HepG2 (cell line): ENCODE measurements around the gene XRCC3. TPM values are rescaled to one million over a fixed set of nuclear protein-coding genes. Genes with fewer than 3 reads are reported as not detected.

ENCODE experiments used
- ATAC-seq: fragments of 200-7000 bp; cut with Tn5 transposase; 3 replicates; pipeline ENCODE4 v1.9.1; 2020; ENCODE audit warnings: mild to moderate bottlenecking, moderate library complexity
- BruUV-seq: library from RNA; stranded (reverse); fragments of 400-500 nt; replicated peaks from 2 replicates; lab custom pipeline; 2021; lab: Mats Ljungman, UMichigan
- CTCF ChIA-PET: fragments of 300-600 bp; formaldehyde crosslinking; extraction: SDS; loops from one replicate; lab custom pipeline; 2021; ENCODE audit warnings: low total read pairs, inconsistent platforms, low intra/inter-chr PET ratio; lab: Yijun Ruan, JAX
- POLR2A ChIA-PET: fragments of 350-600 bp; sonication (Branson Sonifier 250); formaldehyde crosslinking; loops from one replicate; lab custom pipeline; 2020; ENCODE audit warnings: antibody characterized with exemption, inconsistent platforms; lab: Yijun Ruan, JAX
- DNase-seq: peaks from one replicate; pipeline ENCODE4 v3.0.0-alpha.2; 2015; ENCODE audit warnings: low spot score
- FAIRE-seq: peaks from 3 replicates; lab custom pipeline; 2011; peaks lifted over from hg19 to GRCh38; lab: Jason Lieb, UNC
- H2AFZ ChIP-seq: one replicate; pipeline ENCODE4 v1.6.1; 2011; ENCODE audit warnings: low read length, inconsistent platforms
- H3K27ac ChIP-seq: fragments of 300-600 bp; 3 replicates; pipeline ENCODE4 v1.8.0; 2011; ENCODE audit warnings: mixed run types, mild to moderate bottlenecking, mixed read lengths, low read length, inconsistent platforms; ENCODE audit not compliant: insufficient read depth; ENCODE audit errors: extremely low read length
- H3K27me3 ChIP-seq, 2 experiments: fragments of 200-600 bp in 1 of 2; 2 replicates in 1 of 2; 3 replicates in 1 of 2; pipeline versions ENCODE4 v1.6.0 to v1.8.0; 2011; ENCODE audit warnings: low read length in 2 of 2, mild to moderate bottlenecking in 2 of 2, moderate library complexity in 2 of 2, inconsistent platforms in 1 of 2; ENCODE audit not compliant: insufficient read depth in 2 of 2, control insufficient read depth in 1 of 2
- H3K36me3 ChIP-seq, 2 experiments: fragments of 200-600 bp in 1 of 2; replicated peaks in 1 of 2; 2 replicates in 1 of 2; 3 replicates in 1 of 2; pipeline versions ENCODE4 v1.5.1 to v1.8.0; 2011; ENCODE audit warnings: low read length in 2 of 2, inconsistent platforms in 1 of 2; ENCODE audit not compliant: insufficient read depth in 2 of 2, control insufficient read depth in 1 of 2
- H3K4me1 ChIP-seq: 2 replicates; pipeline ENCODE4 v1.5.1; 2012; ENCODE audit warnings: low read length, inconsistent platforms; ENCODE audit not compliant: insufficient read depth
- H3K4me2 ChIP-seq: 2 replicates; pipeline ENCODE4 v1.6.0; 2011; ENCODE audit warnings: low read depth, low read length, inconsistent platforms
- H3K4me3 ChIP-seq, 3 experiments: fragments of 200-600 bp in 1 of 3; sonication (generic), shearing (Covaris generic) in 1 of 3; replicated peaks in 1 of 3; 2 replicates each; pipeline ENCODE4 v1.5.1; 2011 to 2016; ENCODE audit warnings: low read length in 3 of 3, inconsistent platforms in 2 of 3, low read depth in 2 of 3, mild to moderate bottlenecking in 2 of 3, control low read depth in 1 of 3, mixed read lengths in 1 of 3; ENCODE audit not compliant: insufficient read depth in 1 of 3
- H3K79me2 ChIP-seq: one replicate; pipeline ENCODE4 v1.6.1; 2011; ENCODE audit warnings: low read length, inconsistent platforms; ENCODE audit not compliant: insufficient read depth
- H3K9ac ChIP-seq: 2 replicates; pipeline ENCODE4 v1.6.0; 2011; ENCODE audit warnings: mild to moderate bottlenecking, low read depth, low read length, inconsistent platforms; ENCODE audit not compliant: insufficient read depth
- H3K9me3 ChIP-seq: 2 replicates; pipeline ENCODE4 v1.5.1; 2012; ENCODE audit warnings: mild to moderate bottlenecking, low read length
- H4K20me1 ChIP-seq: 2 replicates; pipeline ENCODE4 v1.6.0; 2011; ENCODE audit warnings: inconsistent platforms, mild to moderate bottlenecking, low read length, moderate library complexity; ENCODE audit not compliant: insufficient read depth
- ATM ChIP-seq: fragments of 450-650 bp; IDR thresholded peaks from 2 replicates; pipeline ENCODE4 v1.7.1; 2017; ENCODE audit warnings: mild to moderate bottlenecking, borderline replicate concordance
- CEBPB ChIP-seq: IDR thresholded peaks from 2 replicates; pipeline ENCODE4 v1.6.1; 2011; ENCODE audit warnings: low read depth, low read length, improper control_type of control experiment, borderline replicate concordance
- DMAP1 ChIP-seq: IDR thresholded peaks from 2 replicates; pipeline ENCODE4 v1.6.1; 2016
- FOXC1 ChIP-seq: sonication (generic); formaldehyde crosslinking; IDR thresholded peaks from 2 replicates; pipeline ENCODE4 v1.8.0; 2022; ENCODE audit warnings: mild to moderate bottlenecking, missing genetic modification reagents, borderline replicate concordance
- HDAC6 ChIP-seq: fragments of 200-600 bp; sonication (generic); IDR thresholded peaks from 2 replicates; pipeline ENCODE4 v1.7.0; 2017; ENCODE audit warnings: mild to moderate bottlenecking, antibody characterized with exemption, low read length, low read depth
- IRF2 ChIP-seq: IDR thresholded peaks from 2 replicates; pipeline ENCODE4 v1.6.1; 2018; ENCODE audit warnings: missing genetic modification reagents, missing compliant biosample characterization
- LCORL ChIP-seq, 2 experiments: fragments of 450-650 bp in 1 of 2; sonication (generic) in 1 of 2; formaldehyde crosslinking in 1 of 2; IDR thresholded peaks; 2 replicates each; pipeline versions ENCODE4 v1.5.0 to v1.6.1; 2017 to 2020; ENCODE audit warnings: antibody characterized with exemption in 1 of 2, missing genetic modification reagents in 1 of 2
- MEF2D ChIP-seq: sonication (generic); formaldehyde crosslinking; IDR thresholded peaks from 2 replicates; pipeline ENCODE4 v1.5.1; 2020; ENCODE audit warnings: mild to moderate bottlenecking, missing genetic modification reagents
- MXD1 ChIP-seq: sonication (generic); formaldehyde crosslinking; IDR thresholded peaks from 2 replicates; pipeline ENCODE4 v1.4.0; 2020; ENCODE audit warnings: mild to moderate bottlenecking, missing genetic modification reagents
- SP2 ChIP-seq: sonication (generic); formaldehyde crosslinking; IDR thresholded peaks from 2 replicates; pipeline ENCODE4 v1.5.1; 2020; ENCODE audit warnings: mild to moderate bottlenecking, missing genetic modification reagents
- STAG1 ChIP-seq: sonication (generic); formaldehyde crosslinking; IDR thresholded peaks from 2 replicates; pipeline ENCODE4 v1.4.0; 2020; ENCODE audit warnings: missing genetic modification reagents
- THAP7 ChIP-seq: sonication (generic); formaldehyde crosslinking; IDR thresholded peaks from 2 replicates; pipeline ENCODE4 v1.8.1; 2023; ENCODE audit warnings: mild to moderate bottlenecking, missing genetic modification reagents
- ZBTB8A ChIP-seq: sonication (generic); formaldehyde crosslinking; IDR thresholded peaks from 2 replicates; pipeline ENCODE4 v1.4.0; 2020; ENCODE audit warnings: mild to moderate bottlenecking, low read depth, missing genetic modification reagents, borderline replicate concordance
- ZNF281 ChIP-seq: sonication (generic); formaldehyde crosslinking; IDR thresholded peaks from 2 replicates; pipeline ENCODE4 v1.4.0; 2020; ENCODE audit warnings: missing genetic modification reagents, borderline replicate concordance
- ZNF33A ChIP-seq: sonication (generic); formaldehyde crosslinking; IDR thresholded peaks from 2 replicates; pipeline ENCODE4 v1.5.1; 2020; ENCODE audit warnings: missing genetic modification reagents, mild to moderate bottlenecking, moderate library complexity, borderline replicate concordance
- ZNF432 ChIP-seq: sonication (generic); formaldehyde crosslinking; IDR thresholded peaks from 2 replicates; pipeline ENCODE4 v1.5.0; 2020; ENCODE audit warnings: missing genetic modification reagents, mild to moderate bottlenecking, borderline replicate concordance
- ZUFSP ChIP-seq: sonication (generic); formaldehyde crosslinking; IDR thresholded peaks from 2 replicates; pipeline ENCODE4 v1.9.0; 2021; ENCODE audit warnings: missing genetic modification reagents, mild to moderate bottlenecking, borderline replicate concordance
- WGBS: methylation state at CpG from one replicate; pipeline ENCODE4 v1.1.6; 2017; ENCODE audit warnings: low lambda C conversion rate; 5-methylcytosine and 5-hydroxymethylcytosine counted together
- in situ Hi-C: cut with HindIII; loops from 2 replicates; pipeline ENCODE4 v1.10.0; 2017; ENCODE audit warnings: low pct_unique_long_range_greater_than_20kb; ENCODE audit not compliant: extremely low pct_ligation_motif_present
- intact Hi-C: fragments of 100-400 bp; cut with micrococcal nuclease; formaldehyde crosslinking; loops from one replicate; pipeline ENCODE4 v1.10.0; 2022; ENCODE audit not compliant: unreplicated experiment
- polyA plus RNA-seq, 8 experiments: library from polyadenylated mRNA; depleted of rRNA in 3 of 8; stranded (reverse) in 7 of 8; unstranded in 1 of 8; fragments of >200 nt; fragmentation: Illumina TruSeq in 4 of 8; extraction: Trizol in 4 of 8; gene quantifications; 2 replicates each; pipeline versions ENCODE4 v1.2.1 to v1.2.3, GENCODE V29; 2011 to 2016; ENCODE audit warnings: low read depth in 4 of 8, missing spikeins in 1 of 8, mixed read lengths in 1 of 8; ENCODE audit not compliant: insufficient read depth in 1 of 8
- total RNA-seq, 5 experiments: library from RNA; depleted of rRNA; stranded (reverse); fragments of >200 nt; fragmentation: Illumina TruSeq; extraction: Trizol; gene quantifications; 2 replicates each; pipeline ENCODE4 v1.2.3, GENCODE V29; 2016; ENCODE audit warnings: low read depth in 1 of 5

The XRCC3 gene
- total and polyA plus RNA-seq, 2 of the 13 experiments (the other 11 are each of a cell fraction or from before 2014, with no cell fraction given) = 5.4 to 25.8 TPM

GRCh38 chr14:103762036-103762435, 46.8 kb upstream of the XRCC3 start (continued):
- TF ChIP-seq THAP7 (CRISPR knock-in tag) (no peak), ZBTB8A (CRISPR knock-in tag) (no peak), ATM (no peak)
- TF ChIP-seq, all 625 proteins: peak for 0

GRCh38 chr14:103758059-103758776, 43.0 kb upstream of the XRCC3 start:
- Histone ChIP-seq H3K9ac (no peak overlapping the region), H3K4me1 (no peaks in the 10 kb centered on the region), H3K9me3 (no peaks in the 10 kb centered on the region), H3K4me2 (no peak overlapping the region), H3K4me3 (no peak overlapping the region), H2AFZ (no peak overlapping the region), H3K27me3 (no peaks in the 10 kb centered on the region), H3K79me2 (no peaks in the 10 kb centered on the region), H3K36me3 (peaks cover 1 to 10% of the 10 kb centered on the region in 2 experiments; a peak in 2 of 5 replicates), H4K20me1 (no peaks in the 10 kb centered on the region), H3K27ac (no peak overlapping the region)
- no peak for FAIRE-seq
- DNase-seq = no peak
- ChIA-PET CTCF (no interaction called here), POLR2A (no interaction called here)
- BruUV-seq = no TSS peak
- intact Hi-C loops (no loop called here), in situ Hi-C loops (no loop called here)
- no peak for ATAC-seq
- 92% methylated on average over 8 of the region's 8 CpGs for WGBS
- TF ChIP-seq ZUFSP = no peak
- no peak for TF ChIP-seq MXD1
- TF ChIP-seq ZNF281 (CRISPR knock-in tag) = no peak
- TF ChIP-seq HDAC6 = no peak
- TF ChIP-seq LCORL (IDR thresholded peaks at IDR 0.05) = no peak
- no peak for TF ChIP-seq LCORL (CRISPR knock-in tag; IDR thresholded peaks at IDR 0.05)
- no peak for TF ChIP-seq SP2
- TF ChIP-seq FOXC1 (CRISPR knock-in tag) = no peak
- no peak for TF ChIP-seq DMAP1
- TF ChIP-seq CEBPB = no peak
- no peak for TF ChIP-seq IRF2 (CRISPR knock-in tag)
- no peak for TF ChIP-seq ZNF432 (CRISPR knock-in tag)
- TF ChIP-seq ZNF33A (CRISPR knock-in tag) = no peak
- no peak for TF ChIP-seq STAG1 (CRISPR knock-in tag)
- TF ChIP-seq MEF2D (CRISPR knock-in tag) = no peak
